MG63 (cell line): ENCODE measurements around the gene IGSF8. TPM values are rescaled to one million over a fixed set of nuclear protein-coding genes. Genes with fewer than 3 reads are reported as not detected.

Experiments
- DNase-seq: peaks from one replicate; pipeline ENCODE4 v3.0.0-alpha.2; 2020
- H3K27me3 ChIP-seq: fragments of 250-450 bp; sonication (Bioruptor Pico); 2 replicates; pipeline ENCODE4 v1.5.1; 2020; ENCODE audit warnings: mild to moderate bottlenecking, moderate library complexity
- H3K36me3 ChIP-seq: fragments of 250-450 bp; sonication (Bioruptor Pico); 2 replicates; pipeline ENCODE4 v1.5.1; 2020; ENCODE audit warnings: mild to moderate bottlenecking, moderate library complexity
- H3K4me3 ChIP-seq: fragments of 250-450 bp; sonication (Bioruptor Pico); 2 replicates; pipeline ENCODE4 v1.5.1; 2020; ENCODE audit warnings: mild to moderate bottlenecking, moderate library complexity
- H3K9me3 ChIP-seq: fragments of 250-450 bp; sonication (Bioruptor Pico); 2 replicates; pipeline ENCODE4 v1.5.1; 2020; ENCODE audit warnings: mild to moderate bottlenecking, moderate library complexity
- total RNA-seq: library from RNA; depleted of rRNA; stranded (reverse); fragments of >200 nt; shearing (Covaris generic); gene quantifications from 2 replicates; pipeline ENCODE4 v1.2.3, GENCODE V29; 2014; ENCODE audit warnings: low replicate concordance

The IGSF8 gene
- total RNA-seq, 1 experiment from 2014 or later: 20.2 TPM

GRCh38 chr1:160083968-160084770, 14.2 kb downstream of the IGSF8 start:
- Histone ChIP-seq H3K27me3 (peaks cover 35% of the 10 kb centered on the region), H3K4me3 (no peak overlapping the region)

GRCh38 chr1:160082926-160083325, 15.5 kb downstream of the IGSF8 start:
- Histone ChIP-seq H3K9me3 (no peaks in the 10 kb centered on the region), H3K36me3 (no peaks in the 10 kb centered on the region), H3K27me3 (peaks cover 40% of the 10 kb centered on the region), H3K4me3 (no peak overlapping the region)
- DNase-seq: no peak

More at GRCh38 chr1:160083968-160084770, 14.2 kb downstream of the IGSF8 start:
- DNase-seq: no peak
- H3K36me3 ChIP-seq: no peaks in the 10 kb centered on the region
- H3K9me3 ChIP-seq: no peaks in the 10 kb centered on the region

GRCh38 chr1:160082487-160082886, 15.9 kb downstream of the IGSF8 start:
- no peak for DNase-seq
- Histone ChIP-seq H3K36me3 (no peaks in the 10 kb centered on the region), H3K9me3 (no peaks in the 10 kb centered on the region), H3K4me3 (no peak overlapping the region), H3K27me3 (peaks cover 40% of the 10 kb centered on the region)

DNA sequence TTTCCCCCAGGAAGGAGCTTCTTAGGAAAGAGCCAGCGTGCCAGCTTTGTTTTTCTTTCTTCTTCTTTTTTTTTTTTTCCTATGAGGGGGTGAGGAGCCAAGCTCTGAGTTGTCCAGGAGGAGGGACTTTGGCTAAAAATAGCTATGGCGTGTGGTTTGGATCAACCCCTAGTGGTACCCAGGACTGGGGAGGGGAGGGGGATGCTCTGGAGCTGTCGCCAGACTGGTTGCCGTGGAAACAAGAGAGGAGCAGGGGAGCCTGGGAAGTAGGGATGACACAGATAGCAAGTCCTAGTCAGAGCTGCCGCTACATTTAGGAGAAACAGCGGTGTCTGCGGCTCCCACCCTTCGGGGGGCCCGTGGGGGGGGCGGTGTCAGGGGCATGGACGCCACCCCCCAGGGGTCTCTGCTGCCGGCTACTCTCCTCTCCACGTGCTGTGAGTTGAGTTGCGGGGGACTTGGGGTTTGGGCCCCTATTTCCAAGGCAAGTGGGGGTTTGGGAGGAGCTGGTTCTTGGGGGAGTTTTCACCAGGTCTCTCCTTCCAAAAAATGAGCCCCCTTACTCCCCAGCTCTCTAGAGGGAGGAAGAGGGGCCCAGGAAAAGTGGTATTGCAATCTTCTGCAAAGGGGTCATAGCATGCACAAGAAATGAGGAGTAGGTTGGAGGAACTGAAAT, 17.0 kb downstream of the IGSF8 start, which contains the start of gene KCNJ9:
Gene KCNJ9 (plus strand): TSS at position 278 of the 676 bp plus-strand sequence. CDS start 2,493 bp downstream, outside the sequence.
- peak; percentile 33 for DNase-seq
- H3K27me3 ChIP-seq: peaks cover 40% of the 10 kb centered on the region
- H3K9me3 ChIP-seq: no peaks in the 10 kb centered on the region
- no peak within 1 kb of the TSS for H3K4me3 ChIP-seq
- no peaks in the 10 kb centered on the region for H3K36me3 ChIP-seq

- no peaks in the 10 kb centered on the region for H3K9me3 ChIP-seq
- no peaks in the 10 kb centered on the region for H3K36me3 ChIP-seq
- DNase-seq: no peak
- H3K27me3 ChIP-seq: peaks cover 40% of the 10 kb centered on the region
- H3K4me3 ChIP-seq: no peak overlapping the region
Measured at GRCh38 chr1:160080381-160081100, 17.9 kb downstream of the IGSF8 start.

- Histone ChIP-seq H3K36me3 (no peaks in the 10 kb centered on the region), H3K27me3 (peaks cover 40% of the 10 kb centered on the region), H3K9me3 (no peaks in the 10 kb centered on the region), H3K4me3 (no peak overlapping the region)
- no peak for DNase-seq
Measured at GRCh38 chr1:160079448-160079847, 19.0 kb downstream of the IGSF8 start.

DNA sequence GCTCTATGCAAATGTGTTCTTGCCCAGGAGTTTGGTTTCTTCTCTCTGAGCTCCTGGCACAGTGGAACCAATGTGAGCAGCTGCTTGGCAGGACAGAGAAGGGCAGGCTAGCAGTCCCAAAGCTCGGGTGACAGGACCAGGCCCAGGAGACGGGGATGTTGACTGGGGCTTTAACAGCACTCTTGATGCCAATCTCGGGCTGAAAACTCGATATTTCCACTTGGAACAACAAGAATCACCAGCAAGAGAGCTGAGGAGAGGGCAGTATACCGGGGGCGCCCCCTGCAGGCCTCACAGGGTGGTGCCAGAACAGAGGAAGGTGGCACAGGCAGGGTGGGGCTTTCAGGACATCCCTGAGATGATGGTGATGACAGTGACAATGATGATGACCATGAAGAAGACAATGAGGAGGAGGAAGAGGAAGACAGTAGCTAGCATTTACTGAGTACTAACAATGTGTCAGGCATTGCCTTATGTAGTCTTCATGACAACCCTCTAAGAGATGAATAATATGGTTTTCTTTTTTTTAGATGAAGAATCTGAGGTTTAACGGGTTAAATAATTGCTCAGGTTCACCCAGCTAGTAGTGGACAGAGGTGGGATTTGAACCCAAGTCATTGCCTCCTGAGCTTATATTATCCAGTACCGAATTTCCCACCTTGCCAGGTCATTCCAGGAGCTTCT, 19.8 kb downstream of the IGSF8 start:
- Histone ChIP-seq H3K36me3 (no peaks in the 10 kb centered on the region), H3K27me3 (peaks cover 40% of the 10 kb centered on the region), H3K9me3 (no peaks in the 10 kb centered on the region), H3K4me3 (no peak overlapping the region)
- DNase-seq: peak; percentile 41

- peaks cover 34% of the 10 kb centered on the region for H3K27me3 ChIP-seq
- no peak for DNase-seq
- no peak overlapping the region for H3K4me3 ChIP-seq
- no peaks in the 10 kb centered on the region for H3K36me3 ChIP-seq
- H3K9me3 ChIP-seq: no peaks in the 10 kb centered on the region
Measured at GRCh38 chr1:160077486-160077885, 20.9 kb downstream of the IGSF8 start.

- peak; percentile 33 for DNase-seq
- Histone ChIP-seq H3K4me3 (no peak overlapping the region), H3K9me3 (no peaks in the 10 kb centered on the region), H3K36me3 (no peaks in the 10 kb centered on the region), H3K27me3 (peaks cover 25% of the 10 kb centered on the region)
Measured at GRCh38 chr1:160076295-160076694, 22.1 kb downstream of the IGSF8 start.

DNA sequence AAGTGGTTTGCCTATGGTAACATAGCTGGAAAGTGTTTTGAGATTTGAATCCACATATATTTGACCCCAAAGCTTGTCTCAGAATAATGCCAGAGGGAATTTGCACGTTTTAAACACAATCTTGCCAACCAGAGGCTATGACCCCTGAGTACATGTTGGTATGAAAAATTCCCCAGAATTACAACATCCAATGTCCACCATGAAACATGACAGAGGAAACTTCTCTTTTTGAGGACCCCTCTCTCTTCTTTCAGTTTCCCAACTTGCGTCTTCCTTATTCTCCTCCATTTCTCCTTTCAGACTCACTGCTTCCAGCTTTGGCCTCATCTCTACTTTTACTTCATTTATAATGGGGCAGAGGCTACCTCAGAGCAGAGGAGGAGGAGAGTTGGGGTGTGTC, 22.6 kb downstream of the IGSF8 start:
- Histone ChIP-seq H3K27me3 (peaks cover 20% of the 10 kb centered on the region), H3K9me3 (no peaks in the 10 kb centered on the region), H3K4me3 (no peak overlapping the region), H3K36me3 (no peaks in the 10 kb centered on the region)
- DNase-seq: no peak

GRCh38 chr1:160074865-160075264, 23.6 kb downstream of the IGSF8 start:
- DNase-seq: no peak
- peaks cover 11% of the 10 kb centered on the region for H3K27me3 ChIP-seq
- no peaks in the 10 kb centered on the region for H3K9me3 ChIP-seq
- no peak overlapping the region for H3K4me3 ChIP-seq
- no peaks in the 10 kb centered on the region for H3K36me3 ChIP-seq

DNA sequence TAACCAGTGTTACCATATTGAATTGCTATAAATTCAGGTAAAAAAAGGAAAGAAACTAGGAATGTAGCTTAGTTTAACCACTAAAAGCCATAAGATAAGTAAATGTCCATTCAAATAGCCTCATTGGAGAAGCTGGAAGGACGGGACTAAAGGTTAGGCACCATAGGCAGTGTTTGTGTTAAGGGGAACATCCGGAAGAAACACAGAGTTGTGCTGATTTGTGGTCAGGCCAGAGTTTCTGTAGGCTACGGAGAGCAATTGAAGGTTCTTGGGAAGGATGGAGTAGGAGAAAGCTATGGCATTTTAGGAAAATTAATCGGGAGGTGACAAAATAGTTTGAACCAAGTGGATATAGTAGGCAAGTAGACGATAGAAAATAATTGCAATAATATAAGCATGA, 27.1 kb downstream of the IGSF8 start:
- DNase-seq: no peak
- H3K4me3 ChIP-seq: no peak overlapping the region
- no peaks in the 10 kb centered on the region for H3K9me3 ChIP-seq
- H3K36me3 ChIP-seq: no peaks in the 10 kb centered on the region
- peaks cover 4% of the 10 kb centered on the region for H3K27me3 ChIP-seq

DNA sequence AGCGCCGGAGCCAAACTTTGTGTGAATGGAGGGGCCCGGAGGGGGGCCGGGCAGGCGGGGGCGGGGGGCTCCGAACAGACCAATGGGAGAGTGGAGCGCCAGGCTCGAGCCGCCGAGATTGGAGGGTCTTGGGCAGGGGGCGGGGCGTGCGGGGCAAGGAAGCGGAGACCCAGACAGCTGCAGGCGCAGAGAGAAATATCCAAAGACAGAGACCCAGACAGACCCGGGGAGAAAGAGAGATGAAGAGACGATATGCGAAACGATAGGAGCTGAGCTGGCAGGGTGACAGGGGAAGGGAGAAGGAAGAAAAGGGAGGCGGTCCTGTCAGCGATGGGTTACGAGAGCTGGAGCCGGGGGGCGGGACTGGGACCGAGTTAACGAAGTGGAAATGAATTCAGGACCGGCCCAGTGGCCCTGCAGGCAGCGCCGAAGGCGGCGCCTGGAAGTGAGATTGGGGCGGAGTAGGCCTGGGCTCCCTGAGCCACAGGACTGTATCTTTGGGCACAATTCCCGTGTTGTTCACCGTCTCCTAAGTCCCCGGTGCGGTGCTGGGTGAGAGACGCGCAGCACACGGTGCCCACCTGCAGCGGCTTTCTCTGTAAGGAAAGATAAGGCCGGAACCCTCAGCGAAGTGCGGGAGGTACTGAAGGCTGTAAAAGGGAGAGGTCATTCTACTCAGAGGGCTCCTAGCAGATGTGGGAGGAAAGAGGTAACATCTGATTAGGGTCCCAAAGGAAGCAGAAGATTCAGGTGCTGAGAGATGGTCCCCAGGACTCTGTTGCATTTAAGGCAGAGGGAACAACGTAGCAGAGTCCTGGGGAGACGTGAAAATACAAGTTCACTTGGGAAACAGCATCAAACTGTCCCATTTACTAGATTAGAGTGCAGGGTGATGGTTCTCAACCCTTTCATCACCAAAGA, 27.9 kb downstream of the IGSF8 start:
- no peaks in the 10 kb centered on the region for H3K36me3 ChIP-seq
- peak; percentile 73 for DNase-seq
- H3K9me3 ChIP-seq: no peaks in the 10 kb centered on the region
- peaks cover 4% of the 10 kb centered on the region for H3K27me3 ChIP-seq
- H3K4me3 ChIP-seq: peak overlapping the region; percentile 41

DNA sequence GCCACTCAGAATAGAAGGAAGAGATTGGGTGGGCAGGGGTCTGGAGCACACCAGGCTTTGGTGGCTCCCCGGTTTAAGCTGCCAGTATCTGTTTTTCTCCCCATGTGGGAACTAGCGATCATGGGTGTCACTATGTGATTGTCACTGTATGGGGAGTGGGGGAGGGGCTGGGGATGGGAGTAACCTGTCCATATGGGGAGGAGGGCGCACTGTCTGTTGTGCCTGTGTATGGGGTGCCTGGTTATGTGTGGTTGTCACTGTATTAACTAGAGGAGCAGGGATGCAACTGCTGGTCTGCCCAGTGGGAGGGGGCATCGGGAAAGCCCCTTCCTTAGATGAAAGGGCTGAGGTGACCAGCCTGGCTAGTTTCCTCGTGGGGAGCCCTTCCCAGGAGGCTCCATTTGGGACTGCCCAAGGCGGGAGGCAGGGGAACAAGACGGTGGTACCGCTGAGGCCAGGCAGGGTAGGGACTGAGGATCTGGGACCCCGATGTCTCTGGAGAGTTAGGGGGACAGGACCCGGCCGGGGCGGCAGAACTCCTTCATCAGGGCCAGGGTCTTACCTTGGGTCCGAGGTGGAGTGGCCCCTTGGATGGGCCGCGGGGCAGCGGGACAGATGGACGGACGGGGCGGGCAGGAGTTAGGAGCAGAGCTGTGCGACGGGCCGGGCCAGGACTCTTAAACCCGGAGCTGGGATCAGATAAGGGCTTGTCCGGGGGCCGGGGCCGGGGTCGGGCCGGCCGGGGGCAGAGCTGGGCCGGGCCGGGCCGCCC, 28.8 kb downstream of the IGSF8 start, which contains the start of gene KCNJ10:
Gene KCNJ10 (minus strand): TSS at position 701 of the 772 bp plus-strand sequence. CDS start 27,628 bp downstream, outside the sequence.
- Histone ChIP-seq H3K27me3 (peaks cover 4% of the 10 kb centered on the region), H3K9me3 (no peaks in the 10 kb centered on the region)

GRCh38 chr1:160068225-160068624, 30.2 kb downstream of the IGSF8 start:
- no peaks in the 10 kb centered on the region for H3K36me3 ChIP-seq
- no peak overlapping the region for H3K4me3 ChIP-seq
- H3K9me3 ChIP-seq: no peaks in the 10 kb centered on the region
- DNase-seq: no peak
- H3K27me3 ChIP-seq: peaks cover 4% of the 10 kb centered on the region

More for the DNA sequence above, 28.8 kb downstream of the IGSF8 start, which contains the start of gene KCNJ10:
- DNase-seq: no peak
- no peaks in the 10 kb centered on the region for H3K36me3 ChIP-seq
- H3K4me3 ChIP-seq: peak within 1 kb of the TSS; percentile 41
